ENCODE data around the gene OCEL1.
"Not testable (repeated sequence)": the region's sequence is repeated elsewhere in the genome, so short reads cannot be mapped to it uniquely, and the experiment has no call there.

The OCEL1 gene

DNA sequence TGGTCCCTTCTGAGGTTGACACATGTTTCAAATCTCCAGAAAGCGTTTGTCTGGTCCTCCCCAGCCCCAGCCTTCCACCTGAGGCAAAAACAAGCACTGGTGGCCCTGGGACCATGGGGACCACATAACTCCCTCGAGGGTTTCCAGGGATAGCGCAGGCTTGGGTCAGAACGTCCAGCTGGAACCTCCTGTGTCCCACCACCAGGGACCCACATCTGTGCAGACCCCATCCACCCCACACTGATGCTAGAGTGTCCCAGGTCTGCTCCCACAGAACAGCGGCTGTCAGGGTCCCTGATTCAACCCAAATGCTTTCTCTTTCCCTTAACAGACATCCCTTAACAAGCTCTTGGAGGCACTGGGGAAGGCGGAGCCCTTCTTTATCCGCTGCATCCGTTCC is 40.4 kb upstream of the OCEL1 start:
- DNase-seq (ENCODE audit: low read depth, low spot score): no peak
- no peak for TF ChIP-seq CTCF (IDR thresholded peaks at IDR 0.05; ENCODE audit: low read depth, low read length)
- no peak overlapping the region for H3K4me3 ChIP-seq (ENCODE audit: low read depth, low read length)
- in situ Hi-C loops (cut with HindIII; ENCODE audit: low sequenced_read_pairs): no loop called here

DNA sequence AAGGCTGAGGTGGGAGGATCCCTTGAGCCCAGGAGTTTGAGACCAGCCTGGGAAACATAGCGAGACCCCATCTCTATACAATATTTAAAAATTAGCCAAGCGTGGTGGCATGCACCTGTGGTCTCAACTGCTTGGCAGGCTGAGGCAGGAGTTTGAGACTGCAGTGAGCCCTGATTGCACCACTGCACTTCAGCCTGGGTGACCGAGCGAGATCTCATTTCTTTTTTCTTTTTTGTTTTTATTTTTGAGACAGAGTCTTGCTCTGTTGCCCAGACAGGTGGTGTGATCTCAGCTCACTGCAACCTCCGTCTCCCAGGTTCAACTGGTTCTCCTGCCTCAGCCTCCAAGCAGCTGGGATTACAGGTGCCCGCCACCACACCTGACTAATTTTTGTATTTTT is 34.3 kb upstream of the OCEL1 start:
- H3K4me3 ChIP-seq (ENCODE audit: low read depth, low read length); in situ Hi-C loops (cut with HindIII; ENCODE audit: low sequenced_read_pairs); DNase-seq (ENCODE audit: low read depth, low spot score): not testable (repeated sequence)

DNA sequence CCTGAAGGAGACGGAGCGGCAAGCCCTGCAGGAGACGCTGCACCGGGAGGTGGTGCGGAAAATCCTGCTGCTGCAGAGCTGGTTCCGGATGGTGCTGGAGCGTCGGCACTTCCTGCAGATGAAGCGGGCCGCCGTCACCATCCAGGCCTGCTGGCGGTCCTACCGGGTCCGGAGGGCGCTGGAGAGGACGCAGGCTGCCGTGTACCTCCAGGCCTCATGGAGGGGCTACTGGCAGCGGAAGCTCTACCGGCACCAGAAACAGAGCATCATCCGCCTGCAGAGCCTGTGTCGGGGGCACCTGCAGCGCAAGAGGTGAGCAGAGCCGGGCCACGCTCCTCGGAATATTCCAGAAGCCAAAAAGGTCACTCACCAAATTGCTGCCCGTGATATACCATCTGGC is 33.3 kb upstream of the OCEL1 start:
- no peak for DNase-seq (ENCODE audit: low read depth, low spot score)

DNA sequence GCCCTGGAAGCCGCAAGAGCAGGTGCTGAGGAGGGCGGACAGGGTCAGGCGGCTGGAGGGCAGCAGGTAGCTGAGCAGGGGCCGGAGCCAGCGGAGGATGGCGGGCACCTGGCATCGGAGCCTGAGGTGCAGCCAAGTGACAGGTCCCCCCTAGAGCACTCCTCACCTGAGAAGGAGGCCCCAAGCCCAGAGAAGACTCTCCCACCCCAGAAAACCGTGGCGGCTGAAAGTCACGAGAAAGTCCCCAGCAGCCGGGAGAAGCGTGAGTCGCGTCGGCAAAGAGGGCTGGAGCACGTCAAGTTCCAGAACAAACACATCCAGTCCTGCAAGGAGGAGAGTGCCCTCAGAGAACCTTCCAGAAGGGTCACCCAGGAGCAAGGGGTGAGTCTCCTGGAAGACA is 31.4 kb upstream of the OCEL1 start:
- DNase-seq (ENCODE audit: low read depth, low spot score): no peak
- in situ Hi-C loops (cut with HindIII; ENCODE audit: low sequenced_read_pairs): no loop called here
- no peak for TF ChIP-seq CTCF (IDR thresholded peaks at IDR 0.05; ENCODE audit: low read depth, low read length)
- H3K4me3 ChIP-seq (ENCODE audit: low read depth, low read length): no peak overlapping the region

More for the DNA sequence above, 33.3 kb upstream of the OCEL1 start:
- TF ChIP-seq CTCF (IDR thresholded peaks at IDR 0.05; ENCODE audit: low read depth, low read length): no peak
- H3K4me3 ChIP-seq (ENCODE audit: low read depth, low read length): no peak overlapping the region
- in situ Hi-C loops (cut with HindIII; ENCODE audit: low sequenced_read_pairs): no loop called here

GRCh38 chr19:17195106-17195505 is 30.9 kb upstream of the OCEL1 start:
- in situ Hi-C loops (cut with HindIII; ENCODE audit: low sequenced_read_pairs): no loop called here
- TF ChIP-seq CTCF (IDR thresholded peaks at IDR 0.05; ENCODE audit: low read depth, low read length): no peak

GRCh38 chr19:17196610-17197009 is 29.4 kb upstream of the OCEL1 start:
- in situ Hi-C loops (cut with HindIII; ENCODE audit: low sequenced_read_pairs): no loop called here

More at GRCh38 chr19:17195106-17195505, 30.9 kb upstream of the OCEL1 start:
- DNase-seq (ENCODE audit: low read depth, low spot score): no peak
- H3K4me3 ChIP-seq (ENCODE audit: low read depth, low read length): no peak overlapping the region

DNA sequence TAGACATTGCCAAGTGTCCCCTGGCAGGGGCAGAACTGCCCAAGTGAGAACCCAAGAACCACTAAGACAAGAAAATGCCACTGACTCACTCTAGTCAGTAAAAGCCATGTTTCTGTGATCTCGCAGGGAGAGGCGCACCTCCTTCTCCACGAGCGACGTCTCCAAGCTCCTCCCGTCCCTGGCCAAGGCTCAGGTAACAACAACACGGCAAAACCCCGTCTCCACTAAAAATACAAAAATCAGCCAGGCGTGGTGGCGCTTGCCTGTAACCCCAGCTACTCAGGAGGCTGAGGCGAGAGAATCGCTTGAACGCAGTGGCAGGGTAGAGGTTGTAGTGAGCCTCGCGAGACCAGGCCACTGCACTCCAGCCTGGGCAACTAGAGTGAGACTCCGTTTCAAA is 28.4 kb upstream of the OCEL1 start:
- in situ Hi-C loops (cut with HindIII; ENCODE audit: low sequenced_read_pairs): no loop called here
- TF ChIP-seq CTCF (IDR thresholded peaks at IDR 0.05; ENCODE audit: low read depth, low read length): no peak
- DNase-seq (ENCODE audit: low read depth, low spot score): no peak
- no peak overlapping the region for H3K4me3 ChIP-seq (ENCODE audit: low read depth, low read length)

More at GRCh38 chr19:17196610-17197009, 29.4 kb upstream of the OCEL1 start:
- no peak overlapping the region for H3K4me3 ChIP-seq (ENCODE audit: low read depth, low read length)
- no peak for TF ChIP-seq CTCF (IDR thresholded peaks at IDR 0.05; ENCODE audit: low read depth, low read length)
- DNase-seq (ENCODE audit: low read depth, low spot score): no peak

Measured in astrocyte of the spinal cord (primary cell).